Activated naive CD8-positive, alpha-beta T cell treated with anti-CD3 and anti-CD28 coated beads, Interleukin-2, amount 10 ng/mL, durations not matched to agents 7 days and 5 days (primary cell): ENCODE measurements around the gene SDF4. TPM values are rescaled to one million over a fixed set of nuclear protein-coding genes. Genes with fewer than 3 reads are reported as not detected.
A peak's percentile ranks its signal among the peaks of the same experiment; 100 is the strongest.

Experiments used
- ATAC-seq: fragments of 150-1000 bp; cut with Tn5 transposase; one replicate; pipeline ENCODE4 v1.10.0; 2021; ENCODE audit warnings: low read depth, moderate library complexity
- POLR2A ChIA-PET: fragments of 350-600 bp; sonication (Branson Sonifier 250); formaldehyde crosslinking; loops from one replicate; lab custom pipeline; 2021; ENCODE audit warnings: antibody characterized with exemption; lab: Charles Lee
- DNase-seq: peaks from one replicate; pipeline ENCODE4 v3.0.0; 2021
- H3K27ac Mint-ChIP-seq: one replicate; pipeline ENCODE4 v1.8.0; 2022; ENCODE audit warnings: mild to moderate bottlenecking, mixed read lengths
- H3K27me3 Mint-ChIP-seq: one replicate; pipeline ENCODE4 v1.8.0; 2022; ENCODE audit warnings: mild to moderate bottlenecking, moderate library complexity, mixed read lengths
- H3K36me3 Mint-ChIP-seq: one replicate; pipeline ENCODE4 v1.8.0; 2021; ENCODE audit warnings: mild to moderate bottlenecking, mixed read lengths
- H3K4me1 Mint-ChIP-seq: one replicate; pipeline ENCODE4 v1.8.0; 2021; ENCODE audit warnings: mixed read lengths
- H3K4me3 Mint-ChIP-seq: one replicate; pipeline ENCODE4 v1.8.0; 2022; ENCODE audit warnings: mild to moderate bottlenecking, moderate library complexity, mixed read lengths
- H3K9me3 Mint-ChIP-seq: one replicate; pipeline ENCODE4 v1.8.0; 2021; ENCODE audit warnings: mixed read lengths
- total RNA-seq, 2 experiments: library from RNA; stranded (reverse); gene quantifications; one replicate each; pipeline ENCODE4 v1.2.3, GENCODE V29; 2021

The SDF4 gene
- total RNA-seq, 2 experiments from 2014 or later: 99.1 to 103 TPM

DNA sequence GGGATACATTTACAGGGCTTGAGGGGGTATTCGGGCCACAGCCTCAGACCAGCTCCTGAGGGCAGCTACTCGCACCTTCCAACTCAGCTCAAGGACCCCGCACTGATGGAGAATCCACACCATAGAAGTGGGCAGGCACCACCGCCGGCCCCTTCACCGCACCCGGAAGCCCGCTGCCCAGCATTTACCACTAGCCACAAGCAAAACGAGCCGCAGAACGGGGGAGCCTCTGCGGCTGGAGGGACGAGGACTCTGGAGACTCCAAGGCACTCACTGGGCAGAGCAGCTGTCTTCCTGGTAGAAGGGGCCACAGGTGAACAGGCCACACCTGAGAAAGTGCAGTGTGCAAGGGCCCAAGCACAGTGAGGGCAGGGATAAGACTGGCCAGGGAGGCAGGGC, 36.5 kb upstream of the SDF4 start:
- Mint-ChIP-seq H3K4me1 (peaks cover 23% of the 10 kb centered on the region), H3K9me3 (no peaks in the 10 kb centered on the region), H3K36me3 (peaks cover 12% of the 10 kb centered on the region), H3K4me3 (no peak overlapping the region), H3K27ac (no peak overlapping the region), H3K27me3 (no peaks in the 10 kb centered on the region)
- DNase-seq (no peak), ATAC-seq (no peak)
- POLR2A ChIA-PET: no interaction called here

DNA sequence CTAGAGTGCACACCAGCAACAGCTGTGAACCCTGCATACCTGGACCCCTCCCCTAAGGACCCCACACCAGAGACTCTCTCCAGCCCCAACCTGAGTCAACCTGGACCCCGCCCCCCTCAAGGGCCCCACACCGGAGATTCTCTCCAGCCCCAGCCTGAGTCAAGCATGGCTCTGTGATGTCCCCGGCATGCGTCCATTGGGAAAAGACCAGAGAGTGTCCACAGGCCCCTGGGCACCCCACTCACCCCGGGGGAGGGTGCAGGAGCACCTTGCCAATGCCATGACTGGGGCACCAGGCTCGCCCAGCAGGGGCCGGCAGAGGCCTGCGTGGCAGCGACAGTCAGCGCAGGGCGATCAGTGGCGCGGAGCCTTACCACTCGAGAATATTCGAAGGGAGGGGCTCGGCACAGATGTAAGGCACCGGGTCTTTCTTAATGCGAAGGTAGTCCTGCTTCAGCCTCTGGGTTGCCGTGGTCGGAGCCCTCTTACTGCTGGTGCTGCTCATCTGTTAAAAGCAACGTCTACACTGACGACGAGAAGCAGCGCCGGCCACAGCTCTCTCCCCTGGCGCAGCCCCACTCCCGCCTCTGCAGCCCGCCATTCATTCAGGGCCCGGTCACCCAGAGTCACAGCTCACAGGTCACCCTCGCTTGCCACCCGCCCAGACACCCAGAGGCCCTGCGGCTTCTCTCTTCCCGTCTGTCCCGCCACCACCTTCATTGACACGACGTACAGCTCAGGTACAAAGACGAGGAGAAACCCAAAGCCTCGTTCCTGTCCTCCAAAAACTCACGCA, 35.9 kb upstream of the SDF4 start:
- Mint-ChIP-seq H3K27me3 (no peaks in the 10 kb centered on the region), H3K27ac (no peak overlapping the region), H3K4me1 (peaks cover 21% of the 10 kb centered on the region), H3K4me3 (no peak overlapping the region), H3K36me3 (peaks cover 13% of the 10 kb centered on the region), H3K9me3 (no peaks in the 10 kb centered on the region)
- POLR2A ChIA-PET: no interaction called here
- DNase-seq (no peak), ATAC-seq (no peak)

DNA sequence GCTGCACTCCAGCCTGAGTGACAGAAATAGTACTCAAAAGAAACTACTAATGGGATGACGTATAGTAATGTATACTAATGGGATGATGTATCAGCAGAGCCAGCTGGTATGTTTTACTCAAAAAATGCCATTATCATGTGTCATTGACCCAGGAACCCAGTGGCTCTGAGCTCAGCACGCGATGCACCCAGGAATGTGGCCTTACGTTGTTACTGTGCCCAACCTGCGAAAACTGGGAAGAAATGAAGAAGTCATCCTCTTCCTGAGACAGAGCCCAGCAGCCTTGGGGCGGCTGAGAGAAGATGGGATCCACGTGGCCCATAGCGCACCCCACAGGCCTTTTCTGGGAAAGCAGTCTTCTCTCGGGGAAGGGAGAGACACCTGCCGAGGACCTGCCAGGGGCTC, 33.1 kb upstream of the SDF4 start:
- Mint-ChIP-seq H3K4me1 (peaks cover 11% of the 10 kb centered on the region), H3K27me3 (no peaks in the 10 kb centered on the region), H3K4me3 (no peak overlapping the region), H3K36me3 (peaks cover 13% of the 10 kb centered on the region), H3K27ac (no peak overlapping the region), H3K9me3 (no peaks in the 10 kb centered on the region)
- ATAC-seq (no peak), DNase-seq (no peak)
- POLR2A ChIA-PET: interaction anchor here (1.4 kb wide), 1 partner anchor 14 kb away, joined by 4 read pairs; no protein-coding TSS in a partner anchor

DNA sequence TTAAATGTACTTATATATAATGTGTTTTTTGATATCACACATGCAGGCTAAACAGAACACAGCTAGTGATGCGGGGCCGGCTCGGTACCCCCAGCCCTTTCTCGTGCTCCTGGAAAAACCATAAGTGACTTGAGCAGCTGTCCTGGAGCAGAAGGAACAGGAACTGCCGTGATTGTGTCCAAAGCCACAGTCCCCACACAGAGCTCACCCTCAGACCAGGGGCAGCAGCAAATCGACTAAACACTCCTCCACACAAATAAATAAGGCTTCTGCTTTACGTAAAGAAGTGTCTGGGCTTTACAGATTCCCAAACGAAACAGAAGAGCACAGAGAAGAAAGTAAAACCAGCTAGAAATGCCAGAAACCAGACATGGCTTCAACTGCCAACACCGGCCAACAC, 32.2 kb upstream of the SDF4 start:
- POLR2A ChIA-PET: interaction anchor here (1.4 kb wide), 1 partner anchor 13 kb away, joined by 4 read pairs; no protein-coding TSS in a partner anchor
- Mint-ChIP-seq H3K4me3 (no peak overlapping the region), H3K27ac (no peak overlapping the region), H3K4me1 (peaks cover 11% of the 10 kb centered on the region), H3K36me3 (peaks cover 20% of the 10 kb centered on the region), H3K9me3 (no peaks in the 10 kb centered on the region), H3K27me3 (no peaks in the 10 kb centered on the region)
- DNase-seq (no peak), ATAC-seq (no peak)

DNA sequence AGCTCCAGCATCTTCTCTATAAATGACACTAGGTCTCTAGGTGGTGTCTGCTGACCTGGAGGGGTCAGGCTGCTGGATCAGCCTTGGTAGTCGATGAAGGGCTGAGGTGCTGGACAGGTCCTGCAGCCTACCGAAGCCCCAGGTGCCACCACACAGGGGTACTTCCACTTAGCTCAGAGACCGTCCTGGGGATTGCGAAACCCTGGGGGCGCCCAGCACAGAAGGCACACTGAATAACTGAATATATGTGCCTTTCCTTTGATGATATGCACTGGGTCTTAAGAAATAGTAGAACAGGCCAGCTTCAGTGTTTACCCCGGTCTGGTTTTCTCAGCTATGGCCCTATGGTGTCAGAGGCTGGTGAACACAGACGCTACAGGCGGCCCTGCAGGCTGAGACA, 31.0 kb upstream of the SDF4 start:
- H3K4me3 Mint-ChIP-seq: no peak overlapping the region
- no peak for ATAC-seq
- H3K9me3 Mint-ChIP-seq: no peaks in the 10 kb centered on the region
- DNase-seq: no peak
- no peak overlapping the region for H3K27ac Mint-ChIP-seq
- peaks cover 21% of the 10 kb centered on the region for H3K36me3 Mint-ChIP-seq
- no peaks in the 10 kb centered on the region for H3K27me3 Mint-ChIP-seq
- H3K4me1 Mint-ChIP-seq: peaks cover 13% of the 10 kb centered on the region
- POLR2A ChIA-PET: interaction anchor here (1.0 kb wide), 1 partner anchor 32 kb away, joined by 3 read pairs; no protein-coding TSS in a partner anchor

DNA sequence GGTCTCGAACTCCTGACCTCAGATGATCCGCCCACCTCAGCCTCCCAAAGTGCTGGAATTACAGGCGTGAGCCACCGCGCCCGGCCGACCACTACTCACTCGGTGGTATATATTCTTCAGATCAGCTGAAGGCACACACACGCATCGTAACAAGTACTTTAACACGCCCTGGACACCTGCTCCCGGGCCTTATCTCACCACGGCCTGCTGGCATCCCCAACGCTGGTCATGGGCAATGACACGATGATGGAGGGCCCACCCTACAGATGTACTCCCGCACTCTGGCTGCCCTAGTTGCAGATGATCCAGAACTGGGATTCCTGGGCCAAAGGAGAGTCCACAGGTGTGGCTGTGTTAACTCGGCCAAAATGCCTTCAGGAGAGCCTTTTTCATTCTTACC, 30.3 kb upstream of the SDF4 start:
- POLR2A ChIA-PET: interaction anchor here (0.6 to 0.7 kb wide), 3 partner anchors 11 to 148 kb away, joined by 3 to 4 read pairs (median 3); no protein-coding TSS in a partner anchor
- Mint-ChIP-seq H3K36me3 (peaks cover 21% of the 10 kb centered on the region), H3K4me1 (peaks cover 12% of the 10 kb centered on the region), H3K27ac (no peak overlapping the region), H3K9me3 (no peaks in the 10 kb centered on the region), H3K27me3 (no peaks in the 10 kb centered on the region), H3K4me3 (no peak overlapping the region)
- DNase-seq (no peak), ATAC-seq (no peak)

DNA sequence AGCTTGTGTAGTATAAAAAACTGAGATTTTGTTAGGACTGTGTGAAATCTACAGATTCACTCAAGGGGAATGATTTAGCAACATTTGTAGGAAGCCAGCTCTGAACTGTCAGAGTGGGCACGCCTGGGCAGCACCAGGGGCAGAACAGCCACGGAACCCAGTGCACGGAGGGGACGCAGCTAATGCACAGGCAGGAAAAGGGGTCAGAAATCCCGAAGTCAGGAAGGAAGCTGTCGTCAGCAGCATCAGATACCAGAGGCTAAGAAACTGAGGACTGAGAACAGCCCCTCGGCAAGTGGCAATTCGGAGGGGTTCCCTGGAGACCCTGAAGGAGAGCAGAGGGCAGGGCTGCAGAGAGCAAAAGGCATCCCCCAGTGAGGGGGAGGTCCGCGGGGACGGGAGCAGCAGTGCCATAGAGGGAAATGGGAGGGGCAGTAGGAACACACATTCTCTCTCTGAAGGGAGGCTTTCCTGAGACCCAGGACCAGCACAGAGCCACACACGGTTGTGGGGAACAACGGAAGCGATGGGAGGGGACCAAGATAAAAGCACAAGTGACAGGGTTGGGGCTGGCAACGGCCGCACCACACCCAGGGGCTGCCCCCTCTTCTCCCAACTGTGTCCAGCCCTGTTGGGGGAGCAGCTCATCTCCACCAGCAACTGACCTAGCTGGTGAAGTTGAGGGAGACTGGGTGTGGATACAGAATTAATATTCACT, 29.2 kb upstream of the SDF4 start:
- Mint-ChIP-seq H3K36me3 (peaks cover 24% of the 10 kb centered on the region), H3K27me3 (no peaks in the 10 kb centered on the region), H3K4me3 (peak overlapping the region; percentile 32), H3K4me1 (peaks cover 11% of the 10 kb centered on the region), H3K9me3 (no peaks in the 10 kb centered on the region), H3K27ac (peak overlapping the region; percentile 83)
- POLR2A ChIA-PET: interaction anchor here (0.7 kb wide), 2 partner anchors 18 to 147 kb away, joined by 3 to 4 read pairs; no protein-coding TSS in a partner anchor
- DNase-seq (no peak), ATAC-seq (peak; percentile 45)

DNA sequence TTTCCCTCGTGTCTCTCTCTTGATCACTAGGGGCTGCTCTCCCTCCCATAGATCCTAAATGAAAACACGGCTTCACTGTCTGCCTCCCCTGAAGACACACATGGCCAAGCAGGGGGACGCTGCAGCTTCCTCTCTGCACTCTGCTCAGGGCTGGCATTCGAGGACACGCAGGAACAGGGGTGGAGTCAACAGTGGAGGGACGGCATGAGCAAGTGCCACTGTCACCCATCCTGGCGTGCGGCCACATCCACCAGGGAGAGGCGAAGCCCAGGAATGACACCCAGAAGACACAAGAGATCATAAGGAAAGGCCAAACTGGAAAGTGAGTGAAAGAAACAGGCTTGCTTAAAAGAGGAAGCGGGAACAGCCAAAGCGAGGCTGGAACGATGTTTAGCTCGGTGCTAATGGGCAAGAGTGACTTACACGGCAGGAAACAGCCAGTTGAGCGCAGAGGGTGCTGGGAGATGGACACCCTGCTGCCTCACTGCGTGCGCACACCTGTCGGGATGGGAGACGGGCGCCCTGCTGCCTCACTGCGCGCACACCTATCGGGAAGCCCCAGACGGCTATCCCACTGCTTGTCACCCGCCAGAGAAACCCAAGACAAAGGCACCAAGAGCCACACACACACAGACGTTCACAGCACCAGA, 28.3 kb upstream of the SDF4 start:
- H3K27me3 Mint-ChIP-seq: no peaks in the 10 kb centered on the region
- peaks cover 24% of the 10 kb centered on the region for H3K36me3 Mint-ChIP-seq
- no peak overlapping the region for H3K4me3 Mint-ChIP-seq
- no peak for ATAC-seq
- no peaks in the 10 kb centered on the region for H3K9me3 Mint-ChIP-seq
- H3K4me1 Mint-ChIP-seq: peaks cover 11% of the 10 kb centered on the region
- H3K27ac Mint-ChIP-seq: no peak overlapping the region
- POLR2A ChIA-PET: no interaction called here
- no peak for DNase-seq

DNA sequence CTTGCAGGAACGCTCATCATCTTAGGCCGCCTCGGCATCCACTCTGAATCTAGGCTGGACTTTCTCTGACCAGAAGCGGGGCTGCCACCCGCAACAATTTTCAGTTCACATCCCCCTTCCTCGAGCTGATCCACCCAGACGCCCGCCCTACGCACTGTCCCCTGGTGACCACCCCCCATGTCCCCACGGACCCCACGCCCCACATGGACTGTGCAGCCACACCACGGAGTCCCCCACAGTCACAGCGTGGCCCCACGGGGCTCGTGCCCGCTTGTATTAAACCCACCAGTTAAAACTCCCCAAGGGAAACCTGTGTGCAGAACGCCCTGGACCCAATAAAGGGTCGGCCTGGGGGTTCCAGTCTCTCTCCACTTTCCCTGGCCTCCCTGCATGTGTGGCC, 27.7 kb upstream of the SDF4 start:
- no peaks in the 10 kb centered on the region for H3K9me3 Mint-ChIP-seq
- H3K36me3 Mint-ChIP-seq: peaks cover 22% of the 10 kb centered on the region
- no peaks in the 10 kb centered on the region for H3K27me3 Mint-ChIP-seq
- no peak for DNase-seq
- H3K4me1 Mint-ChIP-seq: peaks cover 11% of the 10 kb centered on the region
- H3K27ac Mint-ChIP-seq: no peak overlapping the region
- no peak overlapping the region for H3K4me3 Mint-ChIP-seq
- ATAC-seq: no peak
- POLR2A ChIA-PET: no interaction called here

DNA sequence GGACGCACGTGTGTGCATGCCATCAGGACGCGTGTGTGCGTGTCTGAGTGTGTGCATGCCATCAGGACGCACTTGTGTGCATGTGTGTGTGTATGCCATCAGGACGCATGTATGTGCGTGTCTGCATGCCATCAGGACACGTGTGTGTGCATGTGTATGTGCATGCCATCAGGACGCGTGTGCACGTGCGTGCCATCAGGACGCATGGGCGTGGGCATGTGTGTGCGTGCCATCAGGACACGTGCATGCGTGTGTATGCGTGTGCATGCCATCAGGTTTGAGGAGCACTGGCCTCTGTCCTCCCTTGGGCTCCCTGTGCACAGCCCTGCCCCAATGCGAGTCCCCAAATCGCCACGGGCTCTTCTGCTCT, 27.3 kb upstream of the SDF4 start:
- H3K4me1 Mint-ChIP-seq: peaks cover 11% of the 10 kb centered on the region
- H3K9me3 Mint-ChIP-seq: no peaks in the 10 kb centered on the region
- H3K4me3 Mint-ChIP-seq: no peak overlapping the region
- no peak for DNase-seq
- POLR2A ChIA-PET: no interaction called here
- no peak overlapping the region for H3K27ac Mint-ChIP-seq
- no peak for ATAC-seq
- peaks cover 22% of the 10 kb centered on the region for H3K36me3 Mint-ChIP-seq
- H3K27me3 Mint-ChIP-seq: no peaks in the 10 kb centered on the region

DNA sequence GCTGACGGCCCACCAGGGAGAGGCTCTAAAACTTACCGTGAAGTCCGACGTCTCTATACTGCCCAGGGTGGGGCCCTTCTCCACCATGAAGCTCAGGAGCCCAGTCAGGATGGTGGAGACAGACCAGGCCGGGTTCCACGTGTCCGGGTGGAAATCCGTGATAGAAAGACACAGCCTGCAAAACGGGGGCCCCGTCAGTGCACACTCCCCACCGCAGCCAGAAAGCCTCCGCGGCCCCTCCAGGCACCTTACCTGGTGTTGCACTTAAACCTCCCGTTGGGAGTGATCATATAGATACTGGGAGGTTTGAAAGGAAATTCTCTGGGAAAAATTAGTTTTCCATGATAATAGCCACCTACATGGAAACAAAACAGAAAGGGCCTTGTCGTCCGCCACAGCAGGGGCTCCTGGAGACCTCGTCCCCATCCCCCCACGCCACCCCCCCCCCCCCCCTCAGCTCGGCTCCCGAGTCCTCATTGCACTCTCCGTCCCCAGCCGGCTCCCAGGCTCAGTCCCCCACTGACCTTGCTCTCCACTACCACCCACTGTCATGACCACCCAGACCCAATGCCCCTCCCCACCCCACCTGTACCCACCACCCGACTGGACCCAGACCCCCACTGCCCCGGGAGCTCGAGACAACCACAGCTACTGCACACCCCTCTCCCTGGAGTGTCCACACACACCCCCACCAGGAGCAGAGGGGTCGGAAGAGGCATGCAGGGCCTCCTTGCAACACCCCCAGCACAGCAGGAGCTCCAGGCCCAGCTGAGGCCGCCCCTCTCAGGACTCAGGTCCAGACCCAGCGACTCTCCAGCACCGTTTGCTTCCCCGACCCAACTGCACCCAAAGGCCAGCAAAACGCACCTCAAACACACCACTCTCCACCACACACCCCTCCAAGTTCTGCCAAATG, 25.4 kb upstream of the SDF4 start:
- ATAC-seq (no peak), DNase-seq (no peak)
- H3K4me1 Mint-ChIP-seq: peaks cover 8% of the 10 kb centered on the region
- no peak overlapping the region for H3K27ac Mint-ChIP-seq
- no peaks in the 10 kb centered on the region for H3K27me3 Mint-ChIP-seq
- H3K4me3 Mint-ChIP-seq: no peak overlapping the region
- H3K9me3 Mint-ChIP-seq: no peaks in the 10 kb centered on the region
- peaks cover 26% of the 10 kb centered on the region for H3K36me3 Mint-ChIP-seq
- POLR2A ChIA-PET: no interaction called here

DNA sequence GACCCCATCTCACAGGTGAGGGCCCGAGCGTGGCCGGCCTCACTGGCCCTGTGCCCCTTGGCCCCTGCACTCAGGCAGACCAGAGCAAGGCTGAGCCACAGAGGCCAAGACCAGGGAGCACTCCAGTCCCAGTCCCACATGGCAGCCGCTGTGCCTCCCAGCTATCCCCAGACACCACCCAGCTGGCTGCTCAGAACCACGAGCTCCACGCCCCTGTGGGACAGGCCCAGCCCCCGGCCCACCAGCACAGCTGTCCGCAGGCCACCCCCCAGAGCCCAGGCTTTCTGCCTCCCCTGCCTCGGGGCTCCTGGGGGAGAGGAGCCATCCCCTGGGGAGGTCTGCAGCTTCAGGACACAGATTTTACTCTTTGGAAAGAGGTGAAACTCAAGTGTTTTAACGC, 23.8 kb upstream of the SDF4 start:
- H3K27me3 Mint-ChIP-seq: no peaks in the 10 kb centered on the region
- no peak overlapping the region for H3K4me3 Mint-ChIP-seq
- peaks cover 9% of the 10 kb centered on the region for H3K4me1 Mint-ChIP-seq
- peak overlapping the region; percentile 34 for H3K27ac Mint-ChIP-seq
- H3K9me3 Mint-ChIP-seq: no peaks in the 10 kb centered on the region
- ATAC-seq (no peak), DNase-seq (no peak)
- POLR2A ChIA-PET: interaction anchor here (0.8 kb wide), 1 partner anchor 18 kb away, joined by 3 read pairs; the partner anchor contains the start of gene UBE2J2
- H3K36me3 Mint-ChIP-seq: peaks cover 23% of the 10 kb centered on the region
